ENCODE data around the gene EFHD2.

GRCh38 chr1:15452866-15453571, 43.3 kb downstream of the EFHD2 start:
- TF ChIP-seq POLR2A (IDR thresholded peaks at IDR 0.05): no peak
- TF ChIP-seq CTCF (IDR thresholded peaks at IDR 0.05): no peak
